ENCODE data around the gene E2F7. TPM values are rescaled to one million over a fixed set of nuclear protein-coding genes. Genes with fewer than 3 reads are reported as not detected.
A peak's percentile ranks its signal among the peaks of the same experiment; 100 is the strongest.

The E2F7 gene
- total RNA-seq, 1 donor from 2014 or later = 15.9 TPM

DNA sequence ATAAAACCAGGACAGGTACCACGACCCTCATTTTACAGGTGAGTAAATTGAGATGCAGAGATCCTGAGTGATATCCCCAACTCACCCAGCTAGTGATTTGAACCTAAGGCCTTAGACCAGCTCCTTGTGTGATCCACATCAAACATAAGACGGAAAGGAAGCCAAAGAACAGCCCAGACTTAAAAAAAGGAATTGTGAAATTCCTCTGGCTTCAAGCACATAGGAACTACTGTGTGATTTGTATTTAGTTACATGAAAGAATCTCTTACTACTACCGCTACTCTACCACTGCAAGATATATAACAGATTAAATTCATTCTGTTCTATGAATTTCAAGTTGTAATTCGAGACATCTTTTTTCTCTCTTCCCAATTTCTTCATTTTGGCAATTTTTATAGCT is 10.5 kb downstream of the E2F7 start:
- H3K4me3 Mint-ChIP-seq (ENCODE audit: low read depth) = no peak overlapping the region
- no peaks in the 10 kb centered on the region for H3K4me1 Mint-ChIP-seq (ENCODE audit: low read depth)
- TF ChIP-seq, protein P1, sequence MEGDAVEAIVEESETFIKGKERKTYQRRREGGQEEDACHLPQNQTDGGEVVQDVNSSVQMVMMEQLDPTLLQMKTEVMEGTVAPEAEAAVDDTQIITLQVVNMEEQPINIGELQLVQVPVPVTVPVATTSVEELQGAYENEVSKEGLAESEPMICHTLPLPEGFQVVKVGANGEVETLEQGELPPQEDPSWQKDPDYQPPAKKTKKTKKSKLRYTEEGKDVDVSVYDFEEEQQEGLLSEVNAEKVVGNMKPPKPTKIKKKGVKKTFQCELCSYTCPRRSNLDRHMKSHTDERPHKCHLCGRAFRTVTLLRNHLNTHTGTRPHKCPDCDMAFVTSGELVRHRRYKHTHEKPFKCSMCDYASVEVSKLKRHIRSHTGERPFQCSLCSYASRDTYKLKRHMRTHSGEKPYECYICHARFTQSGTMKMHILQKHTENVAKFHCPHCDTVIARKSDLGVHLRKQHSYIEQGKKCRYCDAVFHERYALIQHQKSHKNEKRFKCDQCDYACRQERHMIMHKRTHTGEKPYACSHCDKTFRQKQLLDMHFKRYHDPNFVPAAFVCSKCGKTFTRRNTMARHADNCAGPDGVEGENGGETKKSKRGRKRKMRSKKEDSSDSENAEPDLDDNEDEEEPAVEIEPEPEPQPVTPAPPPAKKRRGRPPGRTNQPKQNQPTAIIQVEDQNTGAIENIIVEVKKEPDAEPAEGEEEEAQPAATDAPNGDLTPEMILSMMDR (IDR thresholded peaks at IDR 0.05; ENCODE audit: unreplicated experiment) = no peak
- no peak overlapping the region for H3K27ac Mint-ChIP-seq
- H3K9me3 Mint-ChIP-seq (ENCODE audit: low read depth) = no peaks in the 10 kb centered on the region
- H3K27me3 Mint-ChIP-seq = no peaks in the 10 kb centered on the region
- H3K36me3 Mint-ChIP-seq (ENCODE audit: insufficient read depth) = peaks cover 3% of the 10 kb centered on the region
- no peak for DNase-seq (ENCODE audit: low spot score, unreplicated experiment)

DNA sequence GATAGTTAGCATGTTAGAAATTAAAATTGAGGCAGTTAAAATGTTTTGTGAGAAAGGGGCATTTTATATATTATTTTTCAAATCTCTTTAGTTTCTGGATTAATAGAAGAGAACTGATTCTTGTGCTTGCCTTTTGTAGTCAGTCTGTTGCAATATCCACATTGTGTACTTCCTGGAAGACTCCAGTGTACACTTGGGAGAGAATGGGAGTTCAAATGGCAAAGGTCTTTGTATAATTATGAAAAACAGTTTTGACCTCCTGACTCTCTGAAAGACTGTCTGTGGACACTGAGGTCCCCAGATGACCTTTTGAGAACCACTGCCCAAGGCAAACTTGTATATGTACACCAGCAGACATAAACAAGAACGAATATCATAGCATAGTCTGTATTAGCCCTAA is 12.1 kb downstream of the E2F7 start:
- H3K27ac Mint-ChIP-seq = no peak overlapping the region
- H3K4me3 Mint-ChIP-seq (ENCODE audit: low read depth) = no peak overlapping the region
- H3K9me3 Mint-ChIP-seq (ENCODE audit: low read depth) = no peaks in the 10 kb centered on the region
- H3K27me3 Mint-ChIP-seq = no peaks in the 10 kb centered on the region
- peaks cover 3% of the 10 kb centered on the region for H3K36me3 Mint-ChIP-seq (ENCODE audit: insufficient read depth)
- no peak for DNase-seq (ENCODE audit: low spot score, unreplicated experiment)
- TF ChIP-seq, protein P1 (IDR thresholded peaks at IDR 0.05; ENCODE audit: unreplicated experiment) = no peak
- no peaks in the 10 kb centered on the region for H3K4me1 Mint-ChIP-seq (ENCODE audit: low read depth)

DNA sequence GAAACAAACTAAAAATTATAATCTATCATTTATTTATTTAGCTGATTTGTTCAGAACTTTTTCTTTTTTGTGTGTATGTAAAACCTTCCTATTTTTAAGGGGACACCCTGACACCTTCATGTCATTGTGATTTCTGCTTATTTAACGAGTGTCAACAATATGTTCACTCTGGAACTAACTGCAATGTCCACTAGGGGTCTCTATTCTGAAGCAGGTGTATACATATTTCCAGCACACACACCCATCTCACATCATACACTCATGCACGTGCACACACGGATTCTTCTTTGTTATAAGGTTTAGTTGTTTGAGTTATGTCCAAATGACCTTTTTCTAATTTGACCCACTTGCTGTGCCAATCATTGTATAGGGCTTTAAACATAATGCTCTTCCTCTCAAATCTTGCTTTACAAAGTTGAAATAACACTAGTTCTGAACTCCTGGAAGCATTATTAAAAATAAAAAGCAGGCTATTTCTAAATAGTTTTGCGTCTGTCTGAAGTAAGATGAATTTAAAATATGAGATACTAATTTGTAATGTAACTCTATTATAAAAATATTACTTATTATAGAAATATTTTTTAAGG is 15.5 kb downstream of the E2F7 start:
- H3K4me3 Mint-ChIP-seq (ENCODE audit: low read depth) = no peak overlapping the region
- H3K9me3 Mint-ChIP-seq (ENCODE audit: low read depth) = no peaks in the 10 kb centered on the region
- no peak overlapping the region for H3K27ac Mint-ChIP-seq
- no peaks in the 10 kb centered on the region for H3K4me1 Mint-ChIP-seq (ENCODE audit: low read depth)
- H3K36me3 Mint-ChIP-seq (ENCODE audit: insufficient read depth) = peaks cover 3% of the 10 kb centered on the region
- DNase-seq (ENCODE audit: low spot score, unreplicated experiment) = no peak
- TF ChIP-seq, protein P1 (IDR thresholded peaks at IDR 0.05; ENCODE audit: unreplicated experiment) = peak; percentile 85
- H3K27me3 Mint-ChIP-seq = no peaks in the 10 kb centered on the region

DNA sequence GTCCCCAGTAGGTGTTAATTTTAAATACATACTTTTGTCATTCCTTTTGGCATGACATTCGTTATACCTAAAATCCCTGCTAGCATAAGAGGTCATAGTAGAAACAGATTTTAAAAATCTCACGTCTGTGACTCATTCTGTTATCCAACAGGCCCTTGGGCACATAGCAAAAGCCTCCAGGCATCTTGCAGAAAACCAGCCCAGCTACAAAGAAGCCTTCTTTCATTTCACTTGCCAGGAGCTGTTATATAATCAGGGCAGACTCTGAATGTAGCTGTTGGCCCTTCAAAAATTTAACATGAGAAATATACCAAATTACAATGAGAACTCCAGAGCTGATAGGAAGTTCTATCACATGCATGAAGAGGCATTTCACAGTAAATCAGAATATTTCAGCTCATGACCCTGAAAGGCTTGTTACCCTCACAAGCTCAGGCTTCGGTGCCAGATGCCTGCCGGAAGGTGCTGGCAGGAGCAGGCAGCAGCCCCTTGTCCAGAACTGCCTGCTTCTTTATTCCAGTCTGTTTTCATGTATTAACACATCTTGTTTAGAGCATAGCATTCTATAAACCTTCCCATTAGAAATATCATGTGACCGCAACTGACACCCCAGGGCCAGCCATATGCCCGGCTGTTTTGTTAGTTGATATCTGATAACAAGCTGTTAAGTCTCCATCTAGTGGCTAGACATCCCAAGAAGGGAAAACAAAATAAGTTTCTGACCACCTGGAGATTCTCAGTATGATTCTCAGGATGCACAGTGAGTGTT is 17.8 kb downstream of the E2F7 start:
- Mint-ChIP-seq H3K9me3 (ENCODE audit: low read depth) (no peaks in the 10 kb centered on the region), H3K27me3 (no peaks in the 10 kb centered on the region), H3K27ac (no peak overlapping the region), H3K4me1 (ENCODE audit: low read depth) (no peaks in the 10 kb centered on the region), H3K4me3 (ENCODE audit: low read depth) (no peak overlapping the region), H3K36me3 (ENCODE audit: insufficient read depth) (peaks cover 5% of the 10 kb centered on the region)
- DNase-seq (ENCODE audit: low spot score, unreplicated experiment) = no peak
- TF ChIP-seq, protein P1 (IDR thresholded peaks at IDR 0.05; ENCODE audit: unreplicated experiment) = no peak

DNA sequence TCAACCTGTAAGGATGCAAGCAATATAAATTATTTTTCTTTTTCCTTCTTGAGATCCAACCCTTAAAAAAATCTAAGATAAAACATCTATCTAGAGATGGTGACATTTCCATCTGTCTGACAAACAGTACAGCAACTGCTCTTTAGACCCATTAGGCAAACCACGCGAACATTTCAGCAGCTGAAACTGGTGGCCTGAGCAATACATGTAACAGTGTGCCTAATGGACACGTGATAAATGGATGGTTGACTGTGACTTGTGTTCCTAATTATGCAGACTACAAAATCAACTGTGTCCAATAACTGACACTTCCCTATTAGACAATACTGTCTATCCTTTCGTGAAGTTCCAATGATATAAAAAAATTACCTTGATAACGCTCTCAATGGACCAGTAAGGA is 18.9 kb downstream of the E2F7 start:
- no peak for DNase-seq (ENCODE audit: low spot score, unreplicated experiment)
- H3K27ac Mint-ChIP-seq = no peak overlapping the region
- peaks cover 12% of the 10 kb centered on the region for H3K36me3 Mint-ChIP-seq (ENCODE audit: insufficient read depth)
- no peaks in the 10 kb centered on the region for H3K27me3 Mint-ChIP-seq
- H3K9me3 Mint-ChIP-seq (ENCODE audit: low read depth) = no peaks in the 10 kb centered on the region
- TF ChIP-seq, protein P1 (IDR thresholded peaks at IDR 0.05; ENCODE audit: unreplicated experiment) = no peak
- H3K4me3 Mint-ChIP-seq (ENCODE audit: low read depth) = no peak overlapping the region
- no peaks in the 10 kb centered on the region for H3K4me1 Mint-ChIP-seq (ENCODE audit: low read depth)
